Neuron (in vitro differentiated cells): ENCODE results near the gene ICOS.

Source experiments
- H2AFZ ChIP-seq: one replicate; pipeline ENCODE4 v1.6.1; 2013; ENCODE audit warnings: low read depth, mild to moderate bottlenecking, inconsistent platforms, low read length, moderate library complexity
- H3K27me3 ChIP-seq: one replicate; pipeline ENCODE4 v1.6.1; 2013; ENCODE audit warnings: low read length; ENCODE audit not compliant: insufficient read depth
- H3K36me3 ChIP-seq: one replicate; pipeline ENCODE4 v1.6.1; 2013; ENCODE audit warnings: low read length; ENCODE audit not compliant: insufficient read depth
- H3K4me1 ChIP-seq: one replicate; pipeline ENCODE4 v1.6.1; 2013; ENCODE audit warnings: low read length; ENCODE audit not compliant: insufficient read depth
- H3K4me3 ChIP-seq: 2 replicates; pipeline ENCODE4 v1.5.1; 2013; ENCODE audit warnings: mild to moderate bottlenecking, low read length, moderate library complexity
- H3K9me3 ChIP-seq: one replicate; pipeline ENCODE4 v1.6.1; 2013; ENCODE audit warnings: low read length

The ICOS gene

GRCh38 chr2:203905656-203906055 lies 30.9 kb upstream of the ICOS start:
- no peaks in the 10 kb centered on the region for H3K9me3 ChIP-seq
- no peaks in the 10 kb centered on the region for H3K27me3 ChIP-seq
- no peaks in the 10 kb centered on the region for H3K4me1 ChIP-seq
- H3K36me3 ChIP-seq: no peaks in the 10 kb centered on the region
- no peak overlapping the region for H3K4me3 ChIP-seq
- no peak overlapping the region for H2AFZ ChIP-seq

- Histone ChIP-seq H3K27me3 (no peaks in the 10 kb centered on the region), H3K4me3 (no peak overlapping the region), H3K9me3 (no peaks in the 10 kb centered on the region), H3K4me1 (no peaks in the 10 kb centered on the region), H2AFZ (no peak overlapping the region), H3K36me3 (no peaks in the 10 kb centered on the region)
Observed at GRCh38 chr2:203908066-203908796, 28.3 kb upstream of the ICOS start.

- Histone ChIP-seq H2AFZ (no peak overlapping the region), H3K9me3 (no peaks in the 10 kb centered on the region), H3K4me1 (no peaks in the 10 kb centered on the region), H3K36me3 (no peaks in the 10 kb centered on the region), H3K4me3 (no peak overlapping the region), H3K27me3 (no peaks in the 10 kb centered on the region)
Observed at GRCh38 chr2:203908797-203909185, 27.8 kb upstream of the ICOS start.

- Histone ChIP-seq H3K9me3 (no peaks in the 10 kb centered on the region), H3K4me1 (no peaks in the 10 kb centered on the region), H3K4me3 (no peak overlapping the region), H3K36me3 (no peaks in the 10 kb centered on the region), H2AFZ (no peak overlapping the region), H3K27me3 (no peaks in the 10 kb centered on the region)
Observed at GRCh38 chr2:203909261-203909967, 27.1 kb upstream of the ICOS start.

- H3K36me3 ChIP-seq: no peaks in the 10 kb centered on the region
- H3K4me1 ChIP-seq: no peaks in the 10 kb centered on the region
- no peak overlapping the region for H3K4me3 ChIP-seq
- H3K27me3 ChIP-seq: no peaks in the 10 kb centered on the region
- no peaks in the 10 kb centered on the region for H3K9me3 ChIP-seq
- H2AFZ ChIP-seq: no peak overlapping the region
Observed at GRCh38 chr2:203909974-203910373, 26.6 kb upstream of the ICOS start.

GRCh38 chr2:203913947-203914346 lies 22.6 kb upstream of the ICOS start:
- Histone ChIP-seq H3K36me3 (no peaks in the 10 kb centered on the region), H3K9me3 (no peaks in the 10 kb centered on the region), H3K27me3 (peaks cover 2% of the 10 kb centered on the region), H3K4me3 (no peak overlapping the region), H3K4me1 (no peaks in the 10 kb centered on the region), H2AFZ (no peak overlapping the region)

GRCh38 chr2:203914546-203915182 lies 21.9 kb upstream of the ICOS start:
- Histone ChIP-seq H3K4me3 (no peak overlapping the region), H3K4me1 (no peaks in the 10 kb centered on the region), H3K27me3 (peaks cover 2% of the 10 kb centered on the region), H3K36me3 (no peaks in the 10 kb centered on the region), H2AFZ (no peak overlapping the region), H3K9me3 (no peaks in the 10 kb centered on the region)

- Histone ChIP-seq H3K4me3 (no peak overlapping the region), H3K4me1 (no peaks in the 10 kb centered on the region), H2AFZ (no peak overlapping the region), H3K9me3 (no peaks in the 10 kb centered on the region), H3K36me3 (no peaks in the 10 kb centered on the region), H3K27me3 (peaks cover 2% of the 10 kb centered on the region)
Observed at GRCh38 chr2:203915256-203915655, 21.3 kb upstream of the ICOS start.

- Histone ChIP-seq H3K36me3 (no peaks in the 10 kb centered on the region), H3K9me3 (no peaks in the 10 kb centered on the region), H3K27me3 (peaks cover 2% of the 10 kb centered on the region), H3K4me3 (no peak overlapping the region), H3K4me1 (no peaks in the 10 kb centered on the region), H2AFZ (no peak overlapping the region)
Observed at GRCh38 chr2:203916756-203917155, 19.8 kb upstream of the ICOS start.

- Histone ChIP-seq H3K4me3 (no peak overlapping the region), H3K9me3 (no peaks in the 10 kb centered on the region), H3K36me3 (no peaks in the 10 kb centered on the region), H3K4me1 (no peaks in the 10 kb centered on the region), H2AFZ (no peak overlapping the region), H3K27me3 (peaks cover 2% of the 10 kb centered on the region)
Observed at GRCh38 chr2:203918264-203918663, 18.3 kb upstream of the ICOS start.

GRCh38 chr2:203918839-203919238 lies 17.7 kb upstream of the ICOS start:
- H3K4me3 ChIP-seq: no peak overlapping the region
- no peak overlapping the region for H2AFZ ChIP-seq
- no peaks in the 10 kb centered on the region for H3K9me3 ChIP-seq
- no peaks in the 10 kb centered on the region for H3K36me3 ChIP-seq
- H3K4me1 ChIP-seq: no peaks in the 10 kb centered on the region
- H3K27me3 ChIP-seq: peaks cover 2% of the 10 kb centered on the region

- H3K27me3 ChIP-seq: no peaks in the 10 kb centered on the region
- H3K36me3 ChIP-seq: no peaks in the 10 kb centered on the region
- no peak overlapping the region for H3K4me3 ChIP-seq
- H3K4me1 ChIP-seq: peaks cover 3% of the 10 kb centered on the region
- H2AFZ ChIP-seq: no peak overlapping the region
- no peaks in the 10 kb centered on the region for H3K9me3 ChIP-seq
Observed at GRCh38 chr2:203925512-203926158, 10.9 kb upstream of the ICOS start.

- Histone ChIP-seq H2AFZ (no peak overlapping the region), H3K4me1 (peaks cover 3% of the 10 kb centered on the region), H3K4me3 (no peak overlapping the region), H3K27me3 (no peaks in the 10 kb centered on the region), H3K9me3 (no peaks in the 10 kb centered on the region), H3K36me3 (no peaks in the 10 kb centered on the region)
Observed at GRCh38 chr2:203928849-203929248, 7.7 kb upstream of the ICOS start.
